SIG-M5 treated with dmso at 0.1 percent for 504 hours (cell line): ENCODE measurements around the gene PTPRK.

Source experiments
- DNase-seq: peaks from one replicate; lab custom pipeline; 2025; ENCODE audit not compliant: unreplicated experiment; lab: John Stamatoyannopoulos, UW

PTPRK gene

DNA sequence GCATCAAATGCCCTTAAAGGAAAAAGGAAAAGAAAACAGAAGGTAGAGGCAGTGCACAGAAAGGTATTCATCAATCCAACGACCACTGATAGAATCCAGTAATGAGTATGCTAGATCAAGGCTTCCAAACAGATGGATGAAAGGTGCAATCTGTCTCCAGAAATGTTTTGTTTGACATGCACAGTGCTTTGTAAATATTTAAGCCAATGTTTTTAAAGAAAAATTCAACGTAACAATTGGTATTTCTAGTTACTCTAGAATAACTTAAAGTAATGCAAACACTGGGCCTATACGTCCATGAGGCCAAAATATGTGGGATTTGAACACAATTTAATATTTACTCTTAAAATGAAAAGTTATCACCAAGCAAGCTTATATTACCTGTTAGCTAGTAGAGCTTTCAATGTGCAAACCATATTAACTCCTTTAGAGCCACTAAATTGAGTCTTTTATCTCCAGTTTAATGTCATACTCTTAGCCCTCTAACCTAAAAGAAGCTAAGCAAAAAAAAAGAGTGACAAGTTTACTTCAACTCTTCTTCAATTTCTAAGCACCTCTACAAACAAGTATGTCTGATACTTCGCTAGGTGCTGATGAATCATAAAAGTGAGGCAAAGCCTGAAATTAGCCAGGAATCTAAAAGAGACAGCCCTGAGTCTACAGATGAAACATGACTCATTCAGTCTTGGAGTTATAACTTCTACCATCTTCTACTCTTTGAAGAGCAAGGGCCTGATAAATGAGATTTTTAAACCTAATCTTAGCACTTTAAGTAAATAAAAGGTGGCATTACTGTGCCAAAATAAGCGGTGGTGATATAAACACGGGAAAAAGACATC lies 169.8 kb downstream of the PTPRK start:
- no peak for DNase-seq

DNA sequence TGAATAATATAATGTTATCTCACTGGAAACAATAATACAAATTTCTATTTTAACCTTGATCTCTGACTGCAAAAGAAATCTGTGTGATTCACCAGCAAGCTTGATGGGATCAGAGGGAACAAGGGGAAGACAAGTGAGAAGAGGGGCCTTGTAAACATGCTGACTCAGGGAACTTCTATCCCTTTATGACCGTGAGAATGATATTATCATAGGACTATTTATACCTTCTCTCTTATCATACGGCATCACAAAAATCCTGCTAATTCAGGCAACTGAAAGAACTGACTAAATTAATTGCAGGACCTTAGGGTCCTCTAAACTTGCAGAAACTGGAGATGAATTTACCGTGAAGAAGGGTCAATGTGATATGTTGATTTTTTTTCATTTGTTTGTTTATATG lies 173.3 kb downstream of the PTPRK start:
- DNase-seq: no peak

DNA sequence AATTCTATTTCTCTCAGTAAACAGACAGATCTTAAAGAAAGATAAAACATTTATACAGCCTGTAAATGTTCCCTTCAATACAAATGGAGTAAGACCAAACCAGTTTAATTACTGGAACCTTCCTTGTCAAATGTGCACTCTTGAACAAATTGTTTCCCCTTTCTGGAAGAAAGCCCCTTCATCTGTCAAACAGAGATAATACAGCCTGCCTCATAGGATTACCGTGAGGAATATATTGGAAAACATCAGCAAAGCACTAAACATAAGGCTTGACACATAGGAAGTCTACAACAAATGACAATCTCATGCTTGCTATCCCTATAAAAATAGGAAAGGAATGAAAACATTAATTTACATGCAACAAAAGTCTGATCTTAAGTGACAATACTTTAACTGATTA lies 173.8 kb downstream of the PTPRK start:
- DNase-seq: no peak

DNA sequence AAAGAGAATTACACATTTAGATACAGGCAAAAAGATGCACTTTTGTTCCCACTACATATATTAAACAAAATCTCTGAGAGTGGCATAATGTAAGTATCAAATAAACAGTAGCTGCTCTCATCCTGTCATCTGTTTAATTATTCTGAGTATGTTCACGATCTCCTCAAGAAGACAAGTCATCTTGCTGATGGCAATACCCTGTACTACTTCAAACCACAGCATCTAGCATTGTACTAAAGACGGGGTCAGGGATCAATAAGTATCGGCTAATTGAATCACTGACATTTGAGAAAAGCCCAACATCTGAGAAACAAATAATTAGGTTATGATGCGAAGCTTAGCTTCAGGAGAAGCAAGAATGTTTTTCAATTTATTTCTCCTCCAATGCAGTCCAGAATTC lies 175.1 kb downstream of the PTPRK start:
- DNase-seq: no peak

DNA sequence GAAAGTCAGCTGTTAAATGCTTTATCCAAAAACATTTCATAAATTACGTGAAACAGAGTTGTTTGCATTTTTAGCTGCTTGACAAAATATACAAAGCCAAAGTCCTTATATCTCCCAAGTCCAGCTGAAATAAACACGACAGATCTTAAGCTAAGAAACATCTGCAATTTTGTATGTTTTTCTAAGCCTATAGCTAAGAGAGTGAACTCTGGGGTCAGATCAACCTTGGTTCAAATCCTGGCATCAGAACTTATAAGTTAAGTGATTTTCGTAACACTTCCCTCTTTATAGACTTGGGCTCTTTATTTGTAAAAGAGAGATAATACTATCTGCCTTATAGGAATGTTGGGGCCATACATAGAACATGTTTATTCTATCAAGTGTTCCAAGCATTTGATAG lies 176.7 kb downstream of the PTPRK start:
- no peak for DNase-seq

DNA sequence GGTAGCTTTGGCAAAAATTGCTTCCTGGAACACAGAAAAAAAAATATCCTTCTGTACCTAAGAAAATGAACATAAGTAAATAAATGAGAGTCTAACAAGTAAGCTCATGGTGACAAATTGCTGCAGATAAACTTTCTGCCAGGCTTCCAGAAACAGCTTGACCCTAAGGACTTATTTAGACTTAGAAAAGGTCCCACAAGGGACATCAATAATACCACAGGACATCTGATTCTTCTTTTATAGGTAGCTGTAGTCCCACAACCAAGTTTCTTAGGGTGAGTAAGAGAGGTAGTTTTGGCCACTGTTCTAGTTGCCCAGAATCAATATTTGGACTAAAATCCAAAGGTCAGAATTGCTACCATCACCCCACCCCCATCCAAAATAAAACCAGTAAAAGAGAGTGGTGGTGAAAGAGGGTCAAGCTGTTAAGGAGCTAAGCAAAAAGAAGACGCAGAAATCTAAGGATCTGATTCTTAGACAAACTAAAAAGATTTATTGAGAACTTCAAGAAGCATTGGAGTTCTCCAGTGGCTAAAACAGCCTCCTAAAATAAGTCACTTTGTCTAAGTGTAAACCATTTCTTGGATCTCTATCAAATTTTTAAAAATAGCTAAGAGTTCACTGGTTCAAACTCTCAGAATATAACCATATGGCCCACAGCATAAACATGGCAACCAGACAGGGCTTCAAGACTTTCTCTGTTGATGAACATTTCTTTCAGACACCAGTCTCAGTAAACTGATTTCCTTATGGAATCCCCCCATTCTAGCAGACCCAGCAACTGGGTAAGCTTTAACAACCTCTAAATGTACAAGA lies 180.6 kb downstream of the PTPRK start:
- no peak for DNase-seq

DNA sequence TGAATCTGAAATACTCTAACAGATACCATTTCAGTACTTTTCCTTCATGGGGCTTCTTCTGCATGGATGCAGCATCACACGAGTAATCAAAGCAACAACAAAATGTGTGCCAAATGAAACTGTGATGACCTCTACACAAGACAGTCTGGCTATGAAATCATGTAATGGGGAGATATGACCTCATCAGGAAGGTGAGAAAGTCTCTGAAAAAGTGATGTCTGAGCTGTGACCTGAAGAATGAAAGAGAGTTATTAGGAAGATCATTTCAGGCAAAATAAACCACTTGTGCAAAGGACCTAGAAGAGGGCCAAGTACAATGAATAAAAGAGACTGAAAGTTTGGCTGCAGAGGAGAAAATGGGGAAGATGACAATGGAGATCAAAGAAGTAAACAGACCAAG lies 182.8 kb downstream of the PTPRK start:
- no peak for DNase-seq

DNA sequence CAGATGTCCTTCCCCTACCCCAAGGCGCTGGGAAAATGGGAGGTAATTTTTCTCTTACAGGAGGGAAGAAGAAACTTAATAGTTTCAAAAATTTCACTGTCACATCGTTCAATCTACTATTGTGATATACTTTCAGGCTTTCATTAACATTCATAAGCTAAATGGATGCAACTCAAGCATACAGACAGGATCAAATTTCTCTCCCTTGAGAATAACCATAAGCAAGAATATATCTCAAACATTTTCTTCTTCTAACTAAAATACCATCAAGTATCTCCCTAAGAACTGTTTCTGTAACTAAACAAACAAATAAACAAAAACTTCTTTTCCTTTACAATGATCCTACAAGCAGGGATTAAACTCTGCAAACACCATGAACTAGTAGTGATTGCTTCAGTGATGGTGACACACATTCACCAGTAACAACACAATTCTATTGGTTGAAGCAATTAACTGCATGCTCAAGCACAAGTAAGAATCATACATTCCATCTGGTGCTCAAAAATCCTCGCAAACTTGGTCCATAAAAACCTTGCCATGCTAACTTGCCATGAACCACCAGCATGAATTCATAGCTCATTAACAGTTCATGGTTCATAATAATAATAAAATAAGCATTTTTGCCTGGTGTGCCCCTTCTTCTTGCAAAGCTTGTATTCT lies 183.8 kb downstream of the PTPRK start:
- no peak for DNase-seq

DNA sequence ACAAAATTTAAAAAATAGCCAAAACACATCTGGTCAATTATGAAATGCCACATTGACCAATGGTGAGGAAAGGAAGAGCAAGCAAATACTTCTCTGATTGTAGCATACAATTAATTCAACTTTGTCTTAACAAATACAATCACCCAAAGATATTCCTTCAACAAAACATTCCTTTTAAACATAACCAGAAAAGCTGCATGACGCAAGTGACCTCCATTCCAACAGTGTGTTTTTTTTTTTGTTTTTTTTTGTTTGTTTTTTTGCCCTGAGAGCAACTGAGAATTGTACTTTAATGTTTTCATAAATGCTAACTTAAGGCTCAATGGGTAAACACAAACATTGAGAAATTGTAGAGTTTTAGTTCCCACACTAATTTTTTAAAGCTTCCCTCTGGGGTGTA lies 184.4 kb downstream of the PTPRK start:
- no peak for DNase-seq

DNA sequence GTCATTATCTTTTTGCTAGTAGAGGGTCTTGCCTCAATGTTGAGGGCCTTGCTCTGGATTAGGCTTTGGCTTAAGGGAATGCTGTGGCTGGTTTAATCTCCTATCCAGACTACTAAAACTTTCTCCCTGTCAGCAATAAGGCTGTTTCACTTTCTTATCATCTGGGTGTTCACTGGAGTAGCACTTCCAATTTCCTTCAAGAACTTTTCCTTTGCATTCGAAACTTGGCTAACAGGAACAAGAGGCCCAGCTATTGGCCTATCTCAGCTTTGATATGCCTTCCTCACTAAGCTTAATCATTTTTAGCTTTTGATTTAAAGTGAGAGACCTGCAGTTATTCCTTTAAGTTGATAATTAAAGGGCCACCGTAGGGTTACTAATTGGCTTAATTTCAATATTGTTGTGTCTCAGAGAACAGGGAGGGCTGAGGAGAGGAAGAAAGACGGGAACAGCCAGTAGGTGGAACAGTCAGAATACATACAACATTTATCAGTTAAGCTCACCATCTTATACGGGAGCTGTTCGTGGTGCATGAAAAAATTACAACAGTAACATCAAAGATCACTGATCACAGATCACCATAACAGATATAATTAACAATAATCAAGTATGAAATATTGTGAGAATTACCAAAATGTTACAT lies 186.7 kb downstream of the PTPRK start:
- no peak for DNase-seq

DNA sequence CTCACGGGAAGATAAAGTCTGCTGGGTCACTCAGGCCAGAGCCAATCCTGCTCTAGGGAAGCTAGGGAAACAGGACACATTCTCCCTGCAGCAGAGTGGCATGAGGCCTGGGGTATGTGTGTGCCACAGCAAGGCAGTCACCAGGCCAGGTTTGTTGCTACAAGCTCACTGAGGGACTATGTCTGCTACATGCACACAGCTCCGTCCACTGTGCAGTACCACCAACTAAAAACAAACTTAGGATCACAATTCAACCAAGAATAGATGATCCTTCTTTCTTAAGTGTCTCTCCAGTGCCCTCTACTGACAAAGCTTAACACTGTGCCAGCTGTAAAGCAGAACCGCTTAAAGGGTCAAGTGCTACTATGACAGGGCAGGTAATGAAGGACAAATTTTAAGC lies 192.5 kb downstream of the PTPRK start:
- DNase-seq: peak; percentile 49

DNA sequence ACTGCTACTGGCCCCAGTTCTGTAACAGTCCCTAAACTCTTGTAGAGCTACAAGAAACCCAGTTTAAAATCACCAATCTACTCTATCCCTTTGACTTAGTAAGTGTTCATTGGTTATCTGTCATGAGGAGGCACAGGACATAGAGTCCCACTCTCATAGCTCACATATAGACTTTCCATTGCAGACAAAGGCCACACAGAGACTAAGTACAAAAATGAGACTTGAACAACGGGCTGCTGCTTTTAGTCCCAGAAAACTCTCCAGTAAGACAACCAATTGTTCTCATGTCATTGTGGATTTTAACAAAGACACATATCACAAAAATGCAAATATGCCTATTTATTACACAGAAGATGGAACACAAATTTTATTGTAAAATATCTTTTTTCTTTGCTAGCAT lies 197.4 kb downstream of the PTPRK start:
- DNase-seq: no peak

DNA sequence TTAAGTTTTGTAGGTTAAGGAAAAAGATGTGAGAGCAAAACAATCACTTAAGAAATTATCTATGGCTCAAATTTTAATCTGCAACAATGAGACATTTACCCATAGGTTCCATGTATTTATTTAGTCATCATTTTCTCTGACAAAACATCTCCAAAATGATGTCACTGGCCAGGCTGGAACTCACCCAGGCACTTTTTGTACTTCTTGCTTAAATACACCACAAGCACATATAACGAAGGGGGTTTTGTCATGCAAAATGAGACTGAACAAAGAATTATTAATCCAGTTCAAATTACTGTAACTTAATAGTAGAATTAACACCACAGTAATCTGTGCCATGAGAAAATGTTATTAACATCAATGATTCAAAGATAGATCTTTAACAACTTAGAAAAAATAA lies 200.5 kb downstream of the PTPRK start:
- no peak for DNase-seq

DNA sequence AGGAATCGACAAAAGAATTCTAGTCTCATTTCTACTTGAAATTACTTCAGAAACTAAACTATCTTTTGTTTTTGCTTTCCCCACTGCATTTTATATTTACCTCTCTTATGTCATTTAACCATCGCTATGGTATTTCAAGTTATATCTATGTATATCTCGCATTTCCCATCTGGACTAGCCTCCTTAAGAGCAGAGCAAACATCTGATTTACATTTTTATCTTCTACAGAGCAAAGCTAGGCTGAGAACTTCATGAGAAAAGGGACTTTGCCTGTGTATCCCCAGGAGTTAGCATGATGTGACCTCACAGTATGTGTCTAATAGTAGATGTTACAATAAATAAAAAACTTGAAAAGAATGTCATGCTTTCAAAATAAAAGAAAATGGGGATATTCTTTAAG lies 201.2 kb downstream of the PTPRK start:
- DNase-seq: no peak

DNA sequence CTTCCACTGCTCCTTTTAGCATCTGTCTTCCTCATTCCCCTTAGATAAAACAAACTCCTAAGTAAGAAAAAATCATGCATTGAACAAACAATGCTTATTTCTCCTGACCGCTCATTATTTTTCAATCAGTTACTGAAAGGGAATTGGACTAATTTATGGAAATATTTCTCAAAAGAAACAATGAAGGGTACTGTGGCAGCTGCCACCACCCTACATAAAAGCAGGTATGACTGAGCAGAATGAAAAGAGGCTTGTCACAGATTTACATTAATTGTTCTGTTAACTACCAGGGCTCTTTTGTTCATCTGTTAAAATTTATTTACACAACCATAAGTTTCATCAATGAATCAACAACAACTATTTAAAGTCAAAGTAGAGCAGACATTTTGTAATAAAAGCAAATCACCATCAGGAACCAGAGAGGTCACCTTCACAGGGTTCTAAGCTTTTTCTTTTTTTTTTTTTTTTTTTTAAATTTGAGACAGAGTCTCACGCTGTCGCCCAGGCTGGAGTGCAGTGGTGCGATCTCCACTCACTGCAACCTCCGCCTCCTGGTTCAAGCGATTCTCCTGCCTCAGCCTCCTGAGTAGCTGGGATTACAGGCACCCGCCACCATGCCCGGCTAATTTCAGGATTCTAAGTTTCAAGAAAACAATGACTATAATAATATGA lies 204.0 kb downstream of the PTPRK start:
- DNase-seq: no peak

DNA sequence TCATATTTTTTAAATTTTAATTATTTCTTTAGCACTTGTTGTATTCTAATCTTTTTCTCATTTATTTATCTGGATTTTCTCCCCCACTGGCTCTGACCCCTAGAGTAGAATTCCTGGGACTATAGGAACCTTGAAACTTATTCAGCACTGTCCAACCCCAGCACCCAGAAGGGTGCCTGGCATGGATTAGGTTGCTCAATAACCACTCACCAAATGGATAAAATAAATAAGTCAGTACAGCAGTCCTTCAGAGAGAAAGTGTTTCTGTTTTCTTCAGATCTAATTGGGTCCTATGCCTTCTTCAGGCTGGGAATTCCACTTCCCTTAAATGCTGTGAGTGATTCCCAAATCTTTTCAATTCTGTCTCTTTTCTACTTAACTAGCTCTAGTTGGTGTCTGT lies 206.2 kb downstream of the PTPRK start:
- DNase-seq: no peak

DNA sequence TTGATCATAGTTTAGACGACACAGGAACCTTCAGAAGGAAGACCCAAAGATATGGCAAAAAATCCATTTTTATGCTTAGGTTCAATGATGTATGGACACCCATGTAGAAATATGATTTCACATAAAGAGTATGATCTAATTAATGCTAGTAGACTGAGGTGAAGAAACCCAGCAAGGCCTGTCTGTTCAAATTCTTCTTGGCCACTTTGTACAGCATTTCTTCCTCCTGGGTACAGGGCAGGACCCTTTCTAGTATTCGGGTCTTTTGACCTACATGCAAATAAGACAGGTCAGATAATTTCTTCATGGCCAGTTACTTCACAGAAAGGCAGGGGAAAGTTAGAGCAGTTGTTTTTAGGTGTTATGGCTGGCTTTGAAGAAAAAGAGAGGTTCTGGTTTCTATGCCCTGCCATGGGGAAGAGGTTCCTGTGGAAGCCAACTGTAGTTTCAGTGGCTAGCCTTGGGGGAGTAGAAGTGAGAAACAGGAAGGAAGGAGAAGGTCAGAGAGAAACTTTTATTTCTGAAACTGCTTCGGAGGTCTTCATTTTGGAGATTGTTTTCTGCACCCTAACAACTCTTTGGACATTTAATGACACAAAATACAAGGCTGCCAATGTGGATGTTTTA lies 208.3 kb downstream of the PTPRK start:
- DNase-seq: peak; percentile 58

DNA sequence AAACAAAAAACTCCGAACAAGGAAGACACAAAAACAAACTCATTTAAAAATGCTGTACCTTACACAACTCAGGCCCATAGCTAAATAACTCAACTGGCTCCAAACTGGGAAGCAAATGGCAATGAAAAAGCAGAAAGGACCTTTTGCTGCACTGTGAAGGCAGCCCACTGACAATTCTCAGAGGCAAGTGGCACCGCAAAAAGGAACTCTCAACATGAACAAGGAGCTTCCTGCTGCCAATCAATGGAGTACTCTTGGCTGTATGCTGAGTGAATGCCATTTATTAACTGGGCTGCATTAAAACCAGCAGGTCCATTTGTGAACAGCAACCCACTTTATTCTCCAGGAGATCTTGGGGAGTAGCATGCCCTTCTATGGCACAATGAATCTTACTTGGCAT lies 209.9 kb downstream of the PTPRK start:
- no peak for DNase-seq

DNA sequence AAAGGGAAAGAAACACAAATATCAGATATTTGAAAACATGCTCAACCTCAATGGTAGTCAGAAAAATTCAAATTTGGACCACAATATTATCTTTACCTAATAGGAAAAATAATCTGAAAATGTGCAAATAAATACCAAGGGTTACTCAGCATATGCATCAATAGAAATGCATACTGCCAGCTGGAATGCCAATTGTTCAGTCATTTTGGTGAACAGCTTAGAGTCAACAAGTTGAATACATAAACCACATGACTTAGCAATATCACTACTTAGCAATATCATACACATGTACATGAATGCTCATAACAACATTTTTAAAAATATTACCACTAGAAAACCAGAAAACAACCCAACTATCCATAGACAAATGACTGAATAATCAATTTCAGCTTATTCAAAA lies 212.7 kb downstream of the PTPRK start:
- DNase-seq: no peak

DNA sequence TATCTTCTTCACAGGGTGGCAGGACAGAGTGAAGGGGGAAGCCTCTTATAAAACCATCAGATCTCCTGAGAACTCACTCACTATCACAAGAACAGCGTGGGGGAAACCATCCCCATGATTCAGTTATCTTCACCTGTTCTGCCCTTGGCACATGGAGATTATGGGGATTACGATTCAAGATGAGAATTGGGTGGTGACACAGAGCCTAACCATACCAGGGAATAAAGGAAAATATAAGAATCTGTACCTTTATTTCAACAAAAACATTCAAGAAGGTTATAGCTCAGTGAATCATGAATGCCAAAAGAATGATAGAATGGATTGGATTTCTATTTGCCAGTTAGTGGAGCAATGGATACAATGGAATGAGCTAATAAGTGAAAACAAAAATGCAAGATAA lies 214.4 kb downstream of the PTPRK start:
- DNase-seq: no peak
